HL-60/S4 (cell line): Measurements from ENCODE around the gene GSTO2.

ENCODE experiments used
- in situ Hi-C: fragments of 300-500 bp; cut with MboI; formaldehyde crosslinking; loops from 2 replicates; pipeline ENCODE4 v1.14.3; 2022; ENCODE audit warnings: low sequenced_read_pairs

GSTO2 gene

DNA sequence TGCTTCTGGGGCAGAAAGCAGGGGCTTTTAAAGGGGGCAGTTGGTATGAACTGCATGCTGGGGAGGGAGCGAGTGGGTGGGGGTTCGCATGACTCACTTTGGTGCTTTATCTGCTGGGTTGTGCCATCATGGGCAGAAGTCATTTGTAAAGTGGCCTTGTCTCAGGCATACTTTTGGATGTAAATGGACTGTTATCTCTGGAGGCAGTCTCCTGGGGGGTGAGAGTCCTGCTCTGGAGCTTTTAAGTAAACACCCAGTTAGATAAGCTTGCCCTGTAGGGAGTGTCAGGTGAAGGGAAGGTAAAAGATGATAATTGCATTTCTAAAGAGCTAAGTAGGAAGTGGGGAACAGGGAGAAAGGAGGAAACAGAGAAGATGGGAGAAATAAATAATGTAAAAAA, 15.9 kb upstream of the GSTO2 start:
- in situ Hi-C loops = no loop called here

- in situ Hi-C loops = no loop called here
These were observed 15.2 kb upstream of the GSTO2 start for GRCh38 chr10:104253606-104254410.

- in situ Hi-C loops = no loop called here
These were observed 14.3 kb upstream of the GSTO2 start, which contains the start of gene GSTO1 for GRCh38 chr10:104254493-104255310. GSTO1 (plus strand) TSS chr10:104254892; CDS start chr10:104254929, 37 bp downstream.

GRCh38 chr10:104255311-104255981, 13.5 kb upstream of the GSTO2 start:
- in situ Hi-C loops = no loop called here

DNA sequence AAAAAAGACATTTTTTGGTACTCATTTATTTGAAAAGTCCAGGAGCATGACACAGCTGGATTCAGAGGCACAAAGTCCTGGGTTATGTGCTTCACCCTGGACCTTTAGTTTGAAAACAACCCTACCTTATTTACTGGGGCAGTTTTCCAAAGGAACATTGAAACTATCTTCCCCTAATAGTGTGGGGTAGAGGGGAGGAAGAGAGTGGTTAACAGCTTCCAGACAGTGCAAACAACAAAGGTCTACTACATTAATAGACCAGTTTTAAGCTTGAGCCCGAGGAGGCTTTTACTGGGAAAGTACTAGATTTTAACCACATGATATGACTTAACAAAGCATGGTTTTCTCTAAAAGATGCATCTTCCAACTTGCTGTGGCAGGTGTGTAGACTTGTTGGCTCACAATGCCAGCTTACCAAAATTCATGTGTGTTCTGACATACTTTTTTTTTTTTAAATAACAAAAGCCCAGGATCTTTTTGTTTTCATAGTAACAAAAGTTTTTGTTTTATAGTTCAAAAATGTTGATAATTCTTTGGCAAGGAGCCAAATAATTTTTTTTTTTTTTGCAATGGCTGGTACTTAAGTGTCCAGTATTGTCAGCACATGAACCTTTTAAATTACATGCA, 12.5 kb upstream of the GSTO2 start:
- in situ Hi-C loops = no loop called here

- in situ Hi-C loops = no loop called here
These were observed 11.7 kb upstream of the GSTO2 start for GRCh38 chr10:104257235-104257634.

DNA sequence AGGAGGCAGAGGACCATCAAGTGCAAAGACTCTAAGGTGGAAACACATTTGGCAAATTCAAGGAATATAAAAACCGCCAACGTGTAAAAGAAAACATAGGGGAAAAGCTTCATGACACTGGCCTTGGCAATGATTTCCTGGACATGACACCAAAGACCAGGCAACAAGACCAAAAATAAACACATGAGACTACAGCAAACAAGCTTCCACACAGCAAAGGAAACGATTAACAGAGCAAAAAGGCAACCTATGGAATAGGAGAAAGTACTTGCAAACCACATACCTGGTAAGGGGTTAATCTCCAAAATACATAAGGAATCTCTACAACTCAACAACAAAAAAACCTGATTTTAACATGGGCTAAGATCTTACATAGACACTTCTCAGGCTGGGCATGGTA, 10.8 kb upstream of the GSTO2 start:
- in situ Hi-C loops = no loop called here

DNA sequence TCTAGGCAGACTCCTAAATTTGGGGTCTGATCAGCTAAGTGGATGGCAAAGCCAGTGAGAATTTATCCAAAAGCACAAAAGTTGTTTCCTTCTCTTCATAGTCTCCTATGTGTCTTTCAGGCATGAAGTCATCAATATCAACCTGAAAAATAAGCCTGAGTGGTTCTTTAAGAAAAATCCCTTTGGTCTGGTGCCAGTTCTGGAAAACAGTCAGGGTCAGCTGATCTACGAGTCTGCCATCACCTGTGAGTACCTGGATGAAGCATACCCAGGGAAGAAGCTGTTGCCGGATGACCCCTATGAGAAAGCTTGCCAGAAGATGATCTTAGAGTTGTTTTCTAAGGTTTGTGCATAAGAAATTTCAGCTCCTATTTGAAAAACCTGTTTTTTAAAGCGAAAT, 9.5 kb upstream of the GSTO2 start:
- in situ Hi-C loops = no loop called here

GRCh38 chr10:104259999-104260774, 8.8 kb upstream of the GSTO2 start:
- in situ Hi-C loops = no loop called here

DNA sequence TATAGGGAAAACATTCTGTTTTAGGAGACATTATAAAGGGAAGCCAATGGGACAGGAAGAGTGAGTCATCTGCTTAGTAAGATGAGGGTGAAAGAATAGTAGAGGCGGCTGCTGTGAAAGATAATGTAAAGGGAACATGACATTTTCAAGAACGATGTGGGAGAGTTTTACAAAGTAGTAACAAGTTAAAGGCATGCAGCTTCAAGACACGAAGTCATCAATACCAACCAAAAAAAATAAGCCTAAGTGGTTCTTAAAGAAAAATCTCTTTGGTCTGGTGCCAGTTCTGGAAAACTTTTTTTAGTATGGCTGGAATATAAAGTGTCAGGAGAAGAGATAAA, 8.2 kb upstream of the GSTO2 start:
- in situ Hi-C loops = no loop called here

DNA sequence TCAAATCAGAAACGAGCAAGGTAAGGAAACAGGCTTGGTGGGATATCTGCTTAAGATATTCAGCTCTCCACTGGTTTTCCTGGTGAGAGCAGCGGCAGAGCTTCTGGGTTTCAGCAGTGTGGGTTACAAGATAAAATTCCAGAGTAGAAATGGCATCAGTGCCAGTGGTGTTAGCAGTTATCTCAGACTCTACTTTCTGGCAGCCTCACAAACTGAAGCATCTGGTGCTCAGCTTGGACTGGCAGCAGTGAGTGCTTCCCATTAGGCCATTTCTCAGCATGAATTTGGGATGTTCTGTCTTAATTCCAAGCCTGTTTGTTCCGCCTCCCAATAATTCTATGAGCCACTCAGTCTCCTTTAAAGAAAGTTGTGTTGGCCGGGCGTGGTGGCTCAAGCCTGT, 6.9 kb upstream of the GSTO2 start:
- in situ Hi-C loops = no loop called here

DNA sequence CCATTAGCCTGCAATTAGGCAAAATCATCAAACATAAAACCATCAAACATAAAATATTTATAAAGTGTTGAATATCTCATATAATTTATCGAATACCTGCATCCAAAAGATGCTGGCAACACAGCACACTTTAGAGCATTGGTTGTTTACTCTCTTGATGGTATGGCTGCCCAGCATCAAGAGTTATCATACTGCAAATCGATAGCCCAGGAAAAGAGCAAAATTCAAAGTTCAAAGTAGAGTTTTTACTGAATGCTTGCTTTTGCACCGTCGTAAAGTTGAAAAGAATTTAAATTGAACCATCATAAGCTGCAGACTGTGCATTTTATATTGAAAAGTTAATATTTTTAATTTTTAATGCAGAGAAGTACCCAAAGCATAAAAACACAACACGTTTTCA, 4.2 kb upstream of the GSTO2 start:
- in situ Hi-C loops = no loop called here

GRCh38 chr10:104267721-104268404, 1.1 kb upstream of the GSTO2 start:
- in situ Hi-C loops = no loop called here

DNA sequence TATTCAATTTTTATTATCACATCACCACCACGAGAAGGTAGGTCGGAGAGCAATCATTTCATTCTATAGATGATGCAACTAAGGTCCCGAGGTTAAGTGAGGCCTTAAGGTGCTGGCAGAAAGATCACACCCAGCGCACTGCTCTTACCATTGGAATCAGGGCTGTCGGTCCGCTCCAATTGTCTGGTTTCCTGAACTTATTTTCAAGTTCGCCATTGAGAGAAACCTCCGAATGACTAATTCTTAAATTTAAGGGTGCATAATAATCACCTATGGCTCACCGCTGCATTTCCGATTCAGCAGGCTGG, 625 bp upstream of the GSTO2 start:
- in situ Hi-C loops = no loop called here

- in situ Hi-C loops = no loop called here
These were observed 4.3 kb downstream of the GSTO2 start for GRCh38 chr10:104273286-104273685.

GRCh38 chr10:104273899-104274575, 5.1 kb downstream of the GSTO2 start:
- in situ Hi-C loops = no loop called here

GRCh38 chr10:104274762-104275721, 6.1 kb downstream of the GSTO2 start:
- in situ Hi-C loops = no loop called here

- in situ Hi-C loops = no loop called here
These were observed 7.2 kb downstream of the GSTO2 start for GRCh38 chr10:104276192-104276591.
